ENCODE measurements around the gene INTS6. TPM values are rescaled to one million over a fixed set of nuclear protein-coding genes. Genes with fewer than 3 reads are reported as not detected.
"Not testable (repeated sequence)": the region's sequence is repeated elsewhere in the genome, so short reads cannot be mapped to it uniquely, and the experiment has no call there.

INTS6 gene
- total RNA-seq, 1 donor from 2014 or later, result 23.1 TPM

DNA sequence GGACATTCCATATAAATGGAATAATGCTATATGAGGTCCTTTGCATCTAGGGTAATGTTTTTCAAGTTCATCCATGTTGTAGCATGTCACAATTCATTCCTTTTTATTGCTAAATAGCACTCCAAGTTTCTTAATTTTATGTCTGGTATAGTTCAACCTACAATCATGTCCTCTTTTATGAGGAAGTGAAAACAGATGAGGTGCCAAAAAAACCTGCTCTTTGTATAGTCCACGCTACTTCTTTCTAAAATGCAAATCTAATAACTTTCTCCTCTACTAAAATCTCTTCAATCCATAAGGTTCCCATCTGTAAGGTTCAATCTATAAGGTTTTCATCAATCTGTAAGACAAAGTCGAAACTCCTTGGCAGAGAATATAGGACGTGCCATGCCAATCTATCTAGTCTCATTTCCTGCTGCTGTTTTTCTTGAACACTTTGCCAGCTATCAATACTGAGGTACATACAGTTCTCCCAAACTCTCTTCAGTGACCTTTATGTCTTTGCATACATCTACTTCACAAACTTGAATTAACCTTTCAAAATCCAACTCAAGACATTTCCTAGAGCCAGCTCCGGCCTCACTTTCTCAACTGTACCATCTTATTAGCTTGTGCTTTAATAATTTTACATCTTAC, 33.7 kb downstream of the INTS6 start:
- H3K4me1 ChIP-seq, result peaks cover 50% of the 10 kb centered on the region
- intact Hi-C loops (cut with micrococcal nuclease), result no loop called here
- DNase-seq, result no peak
- peaks cover 17% of the 10 kb centered on the region for H3K36me3 ChIP-seq
- H3K9me3 ChIP-seq (replicated peaks), result no peaks in the 10 kb centered on the region
- no peak overlapping the region for H3K4me3 ChIP-seq
- TF ChIP-seq, protein P1, sequence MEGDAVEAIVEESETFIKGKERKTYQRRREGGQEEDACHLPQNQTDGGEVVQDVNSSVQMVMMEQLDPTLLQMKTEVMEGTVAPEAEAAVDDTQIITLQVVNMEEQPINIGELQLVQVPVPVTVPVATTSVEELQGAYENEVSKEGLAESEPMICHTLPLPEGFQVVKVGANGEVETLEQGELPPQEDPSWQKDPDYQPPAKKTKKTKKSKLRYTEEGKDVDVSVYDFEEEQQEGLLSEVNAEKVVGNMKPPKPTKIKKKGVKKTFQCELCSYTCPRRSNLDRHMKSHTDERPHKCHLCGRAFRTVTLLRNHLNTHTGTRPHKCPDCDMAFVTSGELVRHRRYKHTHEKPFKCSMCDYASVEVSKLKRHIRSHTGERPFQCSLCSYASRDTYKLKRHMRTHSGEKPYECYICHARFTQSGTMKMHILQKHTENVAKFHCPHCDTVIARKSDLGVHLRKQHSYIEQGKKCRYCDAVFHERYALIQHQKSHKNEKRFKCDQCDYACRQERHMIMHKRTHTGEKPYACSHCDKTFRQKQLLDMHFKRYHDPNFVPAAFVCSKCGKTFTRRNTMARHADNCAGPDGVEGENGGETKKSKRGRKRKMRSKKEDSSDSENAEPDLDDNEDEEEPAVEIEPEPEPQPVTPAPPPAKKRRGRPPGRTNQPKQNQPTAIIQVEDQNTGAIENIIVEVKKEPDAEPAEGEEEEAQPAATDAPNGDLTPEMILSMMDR (IDR thresholded peaks at IDR 0.05; ENCODE audit: borderline replicate concordance), result no peak
- no peaks in the 10 kb centered on the region for H3K27me3 ChIP-seq (ENCODE audit: low read depth)
- H3K27ac ChIP-seq (replicated peaks), result no peak overlapping the region

DNA sequence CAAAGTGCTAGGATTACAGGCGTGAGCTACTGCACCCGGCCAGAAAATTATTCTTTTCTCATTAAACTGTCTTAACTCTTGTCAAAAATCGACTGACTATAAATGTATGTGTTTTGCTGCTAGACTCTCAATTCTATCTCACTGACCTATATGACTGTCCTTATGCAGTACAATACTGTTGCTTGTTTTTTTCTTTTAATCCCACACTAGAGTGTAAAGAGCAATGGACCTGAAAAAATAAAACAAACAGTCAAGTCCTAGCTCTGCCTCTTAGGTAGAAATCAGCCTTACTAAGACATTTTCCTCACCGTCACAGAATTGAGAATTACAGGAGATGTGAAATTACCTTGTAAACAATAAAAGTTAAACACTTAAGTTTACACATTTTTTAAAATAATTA, 35.1 kb downstream of the INTS6 start:
- intact Hi-C loops (cut with micrococcal nuclease), result no loop called here
- TF ChIP-seq, protein P1 (IDR thresholded peaks at IDR 0.05; ENCODE audit: borderline replicate concordance), result no peak
- H3K27ac ChIP-seq (replicated peaks), result no peak overlapping the region
- no peak overlapping the region for H3K4me3 ChIP-seq
- H3K4me1 ChIP-seq, result peaks cover 44% of the 10 kb centered on the region
- no peaks in the 10 kb centered on the region for H3K9me3 ChIP-seq (replicated peaks)
- H3K27me3 ChIP-seq (ENCODE audit: low read depth), result no peaks in the 10 kb centered on the region
- peaks cover 17% of the 10 kb centered on the region for H3K36me3 ChIP-seq
- DNase-seq, result no peak

DNA sequence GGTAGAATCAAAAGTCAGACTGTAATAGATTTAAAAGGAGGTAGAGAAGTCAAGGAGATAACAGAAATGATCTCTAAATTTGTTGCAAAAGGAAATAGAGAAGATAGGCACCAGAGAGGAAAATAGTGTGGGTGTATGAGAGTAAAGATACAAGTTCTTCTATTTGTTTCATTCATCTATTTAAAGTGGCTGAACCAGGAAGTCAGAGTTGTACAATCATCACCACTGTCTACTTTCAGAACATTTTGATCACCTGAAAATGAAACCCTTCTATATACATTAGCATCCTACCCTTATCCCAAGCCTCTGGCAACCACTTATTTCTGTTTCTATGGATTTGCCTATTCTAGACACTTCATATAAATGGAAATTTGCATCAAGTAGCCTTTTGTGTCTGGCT, 36.7 kb downstream of the INTS6 start:
- no peak for DNase-seq
- Histone ChIP-seq H3K27me3 (ENCODE audit: low read depth) (no peaks in the 10 kb centered on the region), H3K4me3 (no peak overlapping the region), H3K9me3 (replicated peaks) (no peaks in the 10 kb centered on the region), H3K27ac (replicated peaks) (no peak overlapping the region), H3K4me1 (peaks cover 35% of the 10 kb centered on the region), H3K36me3 (peaks cover 21% of the 10 kb centered on the region)
- intact Hi-C loops (cut with micrococcal nuclease), result no loop called here
- TF ChIP-seq, protein P1 (IDR thresholded peaks at IDR 0.05; ENCODE audit: borderline replicate concordance), result no peak

DNA sequence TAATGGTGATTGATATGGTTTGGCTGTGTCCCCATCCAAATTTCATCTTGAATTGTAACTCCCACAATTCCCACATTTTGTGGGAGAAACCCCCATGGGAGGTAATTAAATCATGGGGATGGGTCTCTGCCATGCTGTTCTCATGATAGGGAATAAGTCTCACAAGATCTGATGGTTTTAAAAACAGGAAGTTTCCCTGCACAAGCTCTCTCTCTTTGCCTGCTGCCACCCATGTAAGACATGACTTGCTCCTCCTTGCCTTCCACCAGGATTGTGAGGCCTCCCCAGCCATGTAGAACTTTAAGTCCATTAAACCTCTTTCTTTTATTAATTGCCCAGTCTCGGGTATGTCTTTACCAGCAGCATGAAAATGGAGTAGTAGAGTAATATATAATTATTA, 37.5 kb downstream of the INTS6 start:
- Histone ChIP-seq H3K4me1 (peaks cover 27% of the 10 kb centered on the region), H3K36me3 (peaks cover 24% of the 10 kb centered on the region)
- H3K27ac ChIP-seq (replicated peaks); H3K4me3 ChIP-seq; intact Hi-C loops (cut with micrococcal nuclease); DNase-seq; H3K9me3 ChIP-seq (replicated peaks); H3K27me3 ChIP-seq (ENCODE audit: low read depth): not testable (repeated sequence)

DNA sequence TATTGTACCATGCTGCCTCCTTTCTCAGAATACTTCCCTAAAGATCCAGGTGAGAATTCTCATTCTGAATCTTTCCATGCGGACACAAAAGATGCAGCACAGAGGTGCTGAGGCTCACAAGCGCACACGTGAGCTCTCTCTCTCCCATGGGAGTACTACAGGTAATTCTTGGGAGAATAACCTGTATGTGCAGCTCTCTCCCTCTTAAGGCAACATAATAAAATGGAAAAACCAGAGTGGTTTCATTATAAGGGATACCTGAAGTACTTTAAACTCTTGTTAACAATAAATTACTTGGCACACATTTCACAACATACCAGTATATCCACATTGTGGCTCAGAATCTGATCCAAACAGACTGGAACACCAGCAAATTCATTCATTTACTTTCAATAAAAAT, 40.4 kb downstream of the INTS6 start:
- peaks cover 19% of the 10 kb centered on the region for H3K36me3 ChIP-seq
- no peak for DNase-seq
- peaks cover 10% of the 10 kb centered on the region for H3K4me1 ChIP-seq
- H3K27ac ChIP-seq (replicated peaks), result no peak overlapping the region
- H3K4me3 ChIP-seq, result no peak overlapping the region
- intact Hi-C loops (cut with micrococcal nuclease), result no loop called here
- no peaks in the 10 kb centered on the region for H3K27me3 ChIP-seq (ENCODE audit: low read depth)
- no peaks in the 10 kb centered on the region for H3K9me3 ChIP-seq (replicated peaks)
- TF ChIP-seq, protein P1 (IDR thresholded peaks at IDR 0.05; ENCODE audit: borderline replicate concordance), result no peak

DNA sequence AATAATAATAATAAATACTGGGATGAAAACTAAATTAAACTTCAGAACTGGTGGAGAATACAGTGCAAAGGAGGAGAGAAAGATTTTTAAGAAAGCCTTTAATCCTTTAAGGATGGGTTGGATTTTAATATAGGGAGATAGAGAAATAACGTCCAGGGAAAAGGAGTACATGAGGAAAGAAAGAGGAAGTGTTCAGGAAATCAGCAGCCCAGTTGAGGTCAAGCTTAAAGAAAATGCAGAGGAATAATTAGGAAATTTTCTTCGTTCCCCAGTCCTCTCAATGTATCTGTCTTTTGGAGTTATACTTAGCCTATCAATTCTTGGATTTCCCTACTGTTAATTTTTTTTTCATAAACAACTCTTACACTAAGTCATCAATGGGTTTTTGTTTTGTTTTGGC, 47.7 kb downstream of the INTS6 start:
- peaks cover 29% of the 10 kb centered on the region for H3K4me1 ChIP-seq
- no peak overlapping the region for H3K4me3 ChIP-seq
- no peak overlapping the region for H3K27ac ChIP-seq (replicated peaks)
- TF ChIP-seq, protein P1 (IDR thresholded peaks at IDR 0.05; ENCODE audit: borderline replicate concordance), result no peak
- no peaks in the 10 kb centered on the region for H3K36me3 ChIP-seq
- no peaks in the 10 kb centered on the region for H3K27me3 ChIP-seq (ENCODE audit: low read depth)
- H3K9me3 ChIP-seq (replicated peaks), result no peaks in the 10 kb centered on the region
- no peak for DNase-seq
- intact Hi-C loops (cut with micrococcal nuclease), result no loop called here
